Measurements from ENCODE around the gene P2RX6.

DNA sequence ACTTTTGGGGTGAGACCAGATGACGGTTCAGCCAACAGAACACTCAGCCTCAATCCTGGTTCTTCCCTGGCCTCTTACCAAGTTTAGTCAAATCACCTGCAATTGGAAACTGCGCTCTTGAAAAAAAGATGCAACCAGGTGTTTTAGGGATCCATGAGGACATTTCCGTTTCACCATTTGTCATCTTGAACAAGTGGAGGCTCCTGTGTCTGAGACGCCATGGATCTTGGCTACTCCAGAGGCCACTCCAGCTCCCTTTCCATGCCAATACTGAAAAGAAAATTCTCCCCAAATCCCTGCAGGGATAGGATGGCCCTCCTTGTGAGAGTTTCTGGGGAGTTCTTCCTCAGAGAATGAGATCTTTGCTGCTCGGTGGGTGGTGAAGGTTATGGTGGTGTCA is 58.5 kb downstream of the P2RX6 start:
- TF ChIP-seq POLR2AphosphoS5 (IDR thresholded peaks at IDR 0.05; ENCODE audit: low read depth, low read length): no peak
- TF ChIP-seq POLR2A (IDR thresholded peaks at IDR 0.05; ENCODE audit: low read depth, low read length): no peak
- TF ChIP-seq TAF1 (IDR thresholded peaks at IDR 0.05; ENCODE audit: low read depth, low read length): no peak
- no peak for TF ChIP-seq POU2F2 (IDR thresholded peaks at IDR 0.05; ENCODE audit: low read depth, low read length)
- TF ChIP-seq SPI1 (IDR thresholded peaks at IDR 0.05; ENCODE audit: low read depth, low read length): no peak
